ENCODE measurements around the gene PLEKHA1. TPM values are rescaled to one million over a fixed set of nuclear protein-coding genes. Genes with fewer than 3 reads are reported as not detected.

The PLEKHA1 gene
- total and polyA plus RNA-seq, 2 of the 13 experiments (the other 11 are each of a cell fraction or from before 2014, with no cell fraction given) = 32.2 to 53.3 TPM

GRCh38 chr10:122331615-122332446 lies 42.7 kb upstream of the PLEKHA1 start (continued):
- TF ChIP-seq ATF4 (CRISPR knock-in tag; IDR thresholded peaks at IDR 0.05) (no peak), ZNF687 (CRISPR knock-in tag; IDR thresholded peaks at IDR 0.05) (peak; percentile 78), MTA1 (CRISPR knock-in tag; IDR thresholded peaks at IDR 0.05; ENCODE audit: borderline replicate concordance) (no peak), KDM4B (CRISPR knock-in tag; IDR thresholded peaks at IDR 0.05) (no peak), CERS6 (CRISPR knock-in tag; IDR thresholded peaks at IDR 0.05) (no peak), YEATS2 (CRISPR knock-in tag; IDR thresholded peaks at IDR 0.05; ENCODE audit: borderline replicate concordance) (no peak), ZNF142 (CRISPR knock-in tag; IDR thresholded peaks at IDR 0.05) (no peak), ZFYVE20 (CRISPR knock-in tag; IDR thresholded peaks at IDR 0.05; ENCODE audit: borderline replicate concordance, low read depth) (no peak), ZNF510 (CRISPR knock-in tag; IDR thresholded peaks at IDR 0.05; ENCODE audit: low read depth) (no peak), MAZ (IDR thresholded peaks at IDR 0.05; ENCODE audit: borderline replicate concordance, low read depth, low read length) (no peak), MAZ (CRISPR knock-in tag; IDR thresholded peaks at IDR 0.05; ENCODE audit: low read depth) (peak; percentile 68), BHLHE40 (IDR thresholded peaks at IDR 0.05; ENCODE audit: low read length) (no peak), ZNF781 (CRISPR knock-in tag; IDR thresholded peaks at IDR 0.05; ENCODE audit: borderline replicate concordance, not compliant biosample characterization) (no peak)
